ENCODE results near the gene FMNL2.
A peak's percentile ranks its signal among the peaks of the same experiment; 100 is the strongest.

Gene FMNL2

DNA sequence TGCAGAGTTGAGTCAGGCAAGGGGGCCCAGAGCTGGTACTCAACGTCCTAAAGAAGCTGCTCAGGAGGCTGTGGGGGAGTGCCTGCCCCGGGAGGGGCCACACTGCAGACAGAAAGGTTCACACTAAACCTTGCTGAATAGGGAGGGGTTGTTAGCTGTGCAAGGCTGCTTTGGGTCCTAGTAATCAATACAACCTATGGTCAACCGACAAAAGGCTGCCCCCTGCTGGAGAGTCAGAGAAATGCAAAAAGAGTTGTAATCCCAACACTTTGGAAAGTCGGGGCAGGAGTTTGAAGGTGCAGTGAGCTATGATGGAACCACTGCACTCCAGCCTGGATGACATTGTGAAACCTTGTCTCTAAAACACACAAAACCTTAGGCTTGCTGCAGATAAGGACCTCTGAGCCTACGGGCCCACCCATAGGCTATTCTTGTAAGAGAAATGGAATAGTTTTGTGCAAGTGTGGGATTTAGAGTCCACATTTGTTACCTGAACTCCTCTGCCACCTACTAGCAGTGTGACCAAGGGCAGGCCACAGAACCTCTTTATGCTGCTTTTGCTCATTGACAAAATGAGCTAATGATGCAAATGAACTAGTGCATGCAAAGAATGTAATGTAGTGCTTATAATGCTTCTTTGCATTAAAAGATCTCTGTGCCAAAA lies 300.8 kb downstream of the FMNL2 start:
- no peaks in the 10 kb centered on the region for H3K27me3 ChIP-seq (ENCODE audit: insufficient read depth, low read depth, severe bottlenecking)
- H3K9me3 ChIP-seq (ENCODE audit: severe bottlenecking), result no peaks in the 10 kb centered on the region
- DNase-seq, result peak; percentile 70
- TF ChIP-seq, protein P1, sequence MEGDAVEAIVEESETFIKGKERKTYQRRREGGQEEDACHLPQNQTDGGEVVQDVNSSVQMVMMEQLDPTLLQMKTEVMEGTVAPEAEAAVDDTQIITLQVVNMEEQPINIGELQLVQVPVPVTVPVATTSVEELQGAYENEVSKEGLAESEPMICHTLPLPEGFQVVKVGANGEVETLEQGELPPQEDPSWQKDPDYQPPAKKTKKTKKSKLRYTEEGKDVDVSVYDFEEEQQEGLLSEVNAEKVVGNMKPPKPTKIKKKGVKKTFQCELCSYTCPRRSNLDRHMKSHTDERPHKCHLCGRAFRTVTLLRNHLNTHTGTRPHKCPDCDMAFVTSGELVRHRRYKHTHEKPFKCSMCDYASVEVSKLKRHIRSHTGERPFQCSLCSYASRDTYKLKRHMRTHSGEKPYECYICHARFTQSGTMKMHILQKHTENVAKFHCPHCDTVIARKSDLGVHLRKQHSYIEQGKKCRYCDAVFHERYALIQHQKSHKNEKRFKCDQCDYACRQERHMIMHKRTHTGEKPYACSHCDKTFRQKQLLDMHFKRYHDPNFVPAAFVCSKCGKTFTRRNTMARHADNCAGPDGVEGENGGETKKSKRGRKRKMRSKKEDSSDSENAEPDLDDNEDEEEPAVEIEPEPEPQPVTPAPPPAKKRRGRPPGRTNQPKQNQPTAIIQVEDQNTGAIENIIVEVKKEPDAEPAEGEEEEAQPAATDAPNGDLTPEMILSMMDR (IDR thresholded peaks at IDR 0.05; ENCODE audit: low read depth, low read length), result peak; percentile 70
- H3K36me3 ChIP-seq, result peaks cover 57% of the 10 kb centered on the region
- H3K4me3 ChIP-seq (ENCODE audit: low read depth, low read length), result no peak overlapping the region
- no peak overlapping the region for H3K27ac ChIP-seq

DNA sequence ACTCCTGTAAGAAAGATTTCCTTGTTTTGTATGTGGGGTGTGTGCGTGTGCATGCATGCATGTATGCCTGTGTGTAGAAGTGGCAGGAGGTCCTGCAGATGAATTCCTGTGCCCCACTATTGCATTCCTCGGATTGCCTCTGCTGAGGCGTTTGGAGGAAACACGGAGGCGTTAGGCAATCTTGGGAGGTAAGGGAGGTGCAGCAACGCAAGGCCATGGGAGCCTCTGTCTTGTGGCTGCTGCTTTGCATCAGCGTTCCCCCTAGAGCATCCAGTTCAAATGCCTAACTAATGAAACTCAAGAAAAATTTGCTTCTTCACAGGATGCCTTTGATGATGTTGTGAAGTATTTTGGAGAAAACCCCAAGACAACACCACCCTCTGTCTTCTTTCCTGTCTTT lies 302.3 kb downstream of the FMNL2 start:
- Histone ChIP-seq H3K27me3 (ENCODE audit: insufficient read depth, low read depth, severe bottlenecking) (no peaks in the 10 kb centered on the region), H3K36me3 (peaks cover 58% of the 10 kb centered on the region), H3K27ac (no peak overlapping the region), H3K9me3 (ENCODE audit: severe bottlenecking) (no peaks in the 10 kb centered on the region), H3K4me3 (ENCODE audit: low read depth, low read length) (no peak overlapping the region)
- DNase-seq, result no peak
- TF ChIP-seq, protein P1 (IDR thresholded peaks at IDR 0.05; ENCODE audit: low read depth, low read length), result no peak

DNA sequence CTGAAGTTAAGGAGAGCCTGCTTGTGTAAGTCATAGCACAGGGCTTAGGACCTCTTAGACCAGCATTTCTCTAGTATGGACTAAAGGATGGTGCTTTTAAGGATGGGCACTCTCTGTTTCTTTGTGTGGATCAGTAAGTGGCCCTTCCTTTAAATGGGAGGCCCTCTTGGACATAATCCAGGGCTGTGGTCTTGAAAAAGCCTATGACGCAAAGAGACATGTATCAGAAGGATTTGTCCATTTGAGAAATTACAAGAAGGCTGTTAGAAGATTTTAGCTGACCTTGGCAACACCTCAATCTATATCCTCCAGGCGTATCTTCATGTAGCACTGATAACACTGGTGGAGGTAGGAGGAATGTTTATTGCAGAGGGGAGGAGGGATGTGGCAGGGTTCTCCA lies 303.1 kb downstream of the FMNL2 start:
- peaks cover 60% of the 10 kb centered on the region for H3K36me3 ChIP-seq
- H3K9me3 ChIP-seq (ENCODE audit: severe bottlenecking), result no peaks in the 10 kb centered on the region
- no peak for DNase-seq
- H3K4me3 ChIP-seq (ENCODE audit: low read depth, low read length), result no peak overlapping the region
- TF ChIP-seq, protein P1 (IDR thresholded peaks at IDR 0.05; ENCODE audit: low read depth, low read length), result no peak
- no peaks in the 10 kb centered on the region for H3K27me3 ChIP-seq (ENCODE audit: insufficient read depth, low read depth, severe bottlenecking)
- H3K27ac ChIP-seq, result no peak overlapping the region

DNA sequence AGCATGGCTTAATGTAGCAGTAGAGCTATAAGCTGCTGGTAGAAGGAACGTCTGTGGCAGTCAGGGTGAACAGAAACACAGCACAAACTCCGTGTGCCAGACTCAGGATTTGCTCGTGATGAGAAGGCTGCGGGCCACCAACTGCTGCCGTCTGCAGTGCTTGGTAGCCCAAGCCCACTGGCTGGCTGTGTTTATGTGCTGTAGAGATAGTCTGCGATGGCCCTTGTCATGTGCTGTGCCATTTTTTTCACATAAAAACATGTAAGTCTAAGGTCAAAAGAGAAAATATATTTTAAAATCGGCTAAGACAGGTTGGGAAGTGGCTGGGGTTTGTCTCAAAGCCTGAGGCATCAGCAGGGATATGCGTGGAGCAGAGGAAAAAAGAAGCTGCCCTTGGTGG lies 303.6 kb downstream of the FMNL2 start:
- no peaks in the 10 kb centered on the region for H3K27me3 ChIP-seq (ENCODE audit: insufficient read depth, low read depth, severe bottlenecking)
- peaks cover 61% of the 10 kb centered on the region for H3K36me3 ChIP-seq
- no peaks in the 10 kb centered on the region for H3K9me3 ChIP-seq (ENCODE audit: severe bottlenecking)
- TF ChIP-seq, protein P1 (IDR thresholded peaks at IDR 0.05; ENCODE audit: low read depth, low read length), result no peak
- no peak overlapping the region for H3K27ac ChIP-seq
- no peak for DNase-seq
- H3K4me3 ChIP-seq (ENCODE audit: low read depth, low read length), result no peak overlapping the region

DNA sequence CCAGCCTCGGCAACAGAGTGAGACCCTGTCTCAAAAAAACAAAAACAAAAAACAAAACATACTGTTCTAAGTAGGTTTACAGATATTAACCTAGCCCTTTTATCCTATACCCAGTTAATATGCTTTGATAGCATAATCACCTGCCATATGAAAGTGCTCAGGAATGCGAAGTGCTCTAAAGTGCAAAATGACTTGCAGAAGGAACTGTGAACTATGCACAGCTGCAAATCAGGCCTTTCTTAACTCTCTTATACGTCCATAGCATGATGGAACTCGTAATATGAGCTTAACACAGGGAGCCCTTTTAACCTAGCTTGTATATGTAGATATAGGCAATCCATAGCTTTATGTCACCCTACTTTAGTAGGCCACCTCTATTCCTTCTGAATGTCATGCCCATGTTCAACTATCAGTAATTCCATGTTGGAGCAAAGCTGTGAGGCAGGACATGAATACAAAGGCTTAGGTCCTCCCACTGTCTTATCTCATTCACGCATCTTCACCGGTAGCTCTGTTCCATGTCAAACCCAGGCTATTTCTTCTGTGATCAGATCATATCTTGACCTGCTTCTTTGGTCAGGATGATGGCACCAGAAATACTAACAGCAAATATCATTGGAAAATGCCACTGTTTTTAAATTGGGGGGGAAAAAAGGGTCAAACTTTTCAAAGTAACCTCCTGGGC lies 309.4 kb downstream of the FMNL2 start:
- Histone ChIP-seq H3K27ac (no peak overlapping the region), H3K9me3 (ENCODE audit: severe bottlenecking) (no peaks in the 10 kb centered on the region), H3K4me3 (ENCODE audit: low read depth, low read length) (no peak overlapping the region), H3K36me3 (peaks cover 65% of the 10 kb centered on the region), H3K27me3 (ENCODE audit: insufficient read depth, low read depth, severe bottlenecking) (no peaks in the 10 kb centered on the region)
- DNase-seq, result no peak
- TF ChIP-seq, protein P1 (IDR thresholded peaks at IDR 0.05; ENCODE audit: low read depth, low read length), result no peak
